Brain microvascular endothelial cell (primary cell): ENCODE data around the gene HSPB7.

Experiments used
- DNase-seq: peaks from one replicate; pipeline ENCODE4 v3.0.0-alpha.2; 2020
- H3K27ac ChIP-seq: fragments of 250-450 bp; sonication (Bioruptor Pico); 2 replicates; pipeline ENCODE4 v1.5.1; 2020; ENCODE audit warnings: mild to moderate bottlenecking, moderate library complexity
- H3K27me3 ChIP-seq: fragments of 250-450 bp; sonication (Bioruptor Pico); replicated peaks from 2 replicates; pipeline ENCODE4 v1.5.1; 2020; ENCODE audit warnings: mild to moderate bottlenecking
- H3K36me3 ChIP-seq: fragments of 250-450 bp; sonication (Bioruptor Pico); replicated peaks from 2 replicates; pipeline ENCODE4 v1.5.1; 2020; ENCODE audit warnings: mild to moderate bottlenecking
- H3K4me3 ChIP-seq: 2 replicates; pipeline ENCODE4 v1.5.1; 2011; ENCODE audit warnings: low read depth, mild to moderate bottlenecking, control low read depth, low read length, moderate library complexity
- CTCF ChIP-seq: IDR thresholded peaks from 2 replicates; pipeline ENCODE4 v1.5.1; 2011; ENCODE audit warnings: low read depth, mild to moderate bottlenecking, moderate library complexity, low read length, control low read depth, inconsistent platforms; ENCODE audit errors: missing control alignments
- in situ Hi-C: cut with HindIII; loops from 2 replicates; pipeline ENCODE4 v1.10.0; 2017; ENCODE audit warnings: low sequenced_read_pairs, low pct_ligation_motif_present

Gene HSPB7

GRCh38 chr1:16010837-16011236, 7.0 kb downstream of the HSPB7 start:
- Histone ChIP-seq H3K4me3 (no peak overlapping the region), H3K27ac (no peak overlapping the region), H3K36me3 (no peaks in the 10 kb centered on the region), H3K27me3 (no peaks in the 10 kb centered on the region)
- TF ChIP-seq CTCF, result no peak
- in situ Hi-C loops, result no loop called here
- no peak for DNase-seq

GRCh38 chr1:16009678-16010077, 8.2 kb downstream of the HSPB7 start:
- Histone ChIP-seq H3K27ac (no peak overlapping the region), H3K27me3 (no peaks in the 10 kb centered on the region), H3K36me3 (no peaks in the 10 kb centered on the region), H3K4me3 (no peak overlapping the region)
- no peak for DNase-seq
- in situ Hi-C loops, result no loop called here
- no peak for TF ChIP-seq CTCF

GRCh38 chr1:16009030-16009460, 8.8 kb downstream of the HSPB7 start:
- in situ Hi-C loops, result no loop called here
- peak; percentile 98 for TF ChIP-seq CTCF
- Histone ChIP-seq H3K36me3 (no peaks in the 10 kb centered on the region), H3K27ac (no peak overlapping the region), H3K27me3 (no peaks in the 10 kb centered on the region), H3K4me3 (no peak overlapping the region)
- DNase-seq, result peak; percentile 57

- Histone ChIP-seq H3K36me3 (no peaks in the 10 kb centered on the region), H3K27ac (no peak overlapping the region), H3K27me3 (no peaks in the 10 kb centered on the region), H3K4me3 (no peak overlapping the region)
- no peak for TF ChIP-seq CTCF
- in situ Hi-C loops, result no loop called here
- no peak for DNase-seq
These were observed 10.0 kb downstream of the HSPB7 start for GRCh38 chr1:16007671-16008341.

GRCh38 chr1:16006552-16007485, 11.0 kb downstream of the HSPB7 start:
- in situ Hi-C loops, result no loop called here
- DNase-seq, result no peak
- no peaks in the 10 kb centered on the region for H3K27me3 ChIP-seq
- H3K4me3 ChIP-seq, result no peak overlapping the region
- no peak overlapping the region for H3K27ac ChIP-seq
- TF ChIP-seq CTCF, result no peak
- H3K36me3 ChIP-seq, result no peaks in the 10 kb centered on the region
